ENCODE data around the gene PTGIS. TPM values are rescaled to one million over a fixed set of nuclear protein-coding genes. Genes with fewer than 3 reads are reported as not detected.

PTGIS gene
- total RNA-seq, 1 donor from 2014 or later, result not detected

GRCh38 chr20:49464556-49464955 lies 103.4 kb downstream of the PTGIS start:
- CTCF ChIA-PET, result no interaction called here
- Mint-ChIP-seq H3K9me3 (no peaks in the 10 kb centered on the region), H3K4me3 (no peak overlapping the region), H3K27ac (no peak overlapping the region), H3K27me3 (peaks cover 15% of the 10 kb centered on the region), H3K36me3 (ENCODE audit: low read depth) (no peaks in the 10 kb centered on the region), H3K4me1 (no peaks in the 10 kb centered on the region)
- ATAC-seq (ENCODE audit: low read depth), result no peak
- intact Hi-C loops (cut with micrococcal nuclease), result no loop called here
- DNase-seq, result no peak
- no peak for TF ChIP-seq CTCF (IDR thresholded peaks at IDR 0.05)
- POLR2A ChIA-PET, result no interaction called here

- Mint-ChIP-seq H3K4me1 (no peaks in the 10 kb centered on the region), H3K4me3 (no peak overlapping the region), H3K9me3 (no peaks in the 10 kb centered on the region), H3K27me3 (peaks cover 14% of the 10 kb centered on the region), H3K27ac (no peak overlapping the region), H3K36me3 (ENCODE audit: low read depth) (no peaks in the 10 kb centered on the region)
- intact Hi-C loops (cut with micrococcal nuclease), result no loop called here
- TF ChIP-seq CTCF (IDR thresholded peaks at IDR 0.05), result no peak
- CTCF ChIA-PET, result no interaction called here
- ATAC-seq (ENCODE audit: low read depth) (no peak), DNase-seq (no peak)
- POLR2A ChIA-PET, result no interaction called here
Measured at GRCh38 chr20:49462626-49463025, 105.3 kb downstream of the PTGIS start.

DNA sequence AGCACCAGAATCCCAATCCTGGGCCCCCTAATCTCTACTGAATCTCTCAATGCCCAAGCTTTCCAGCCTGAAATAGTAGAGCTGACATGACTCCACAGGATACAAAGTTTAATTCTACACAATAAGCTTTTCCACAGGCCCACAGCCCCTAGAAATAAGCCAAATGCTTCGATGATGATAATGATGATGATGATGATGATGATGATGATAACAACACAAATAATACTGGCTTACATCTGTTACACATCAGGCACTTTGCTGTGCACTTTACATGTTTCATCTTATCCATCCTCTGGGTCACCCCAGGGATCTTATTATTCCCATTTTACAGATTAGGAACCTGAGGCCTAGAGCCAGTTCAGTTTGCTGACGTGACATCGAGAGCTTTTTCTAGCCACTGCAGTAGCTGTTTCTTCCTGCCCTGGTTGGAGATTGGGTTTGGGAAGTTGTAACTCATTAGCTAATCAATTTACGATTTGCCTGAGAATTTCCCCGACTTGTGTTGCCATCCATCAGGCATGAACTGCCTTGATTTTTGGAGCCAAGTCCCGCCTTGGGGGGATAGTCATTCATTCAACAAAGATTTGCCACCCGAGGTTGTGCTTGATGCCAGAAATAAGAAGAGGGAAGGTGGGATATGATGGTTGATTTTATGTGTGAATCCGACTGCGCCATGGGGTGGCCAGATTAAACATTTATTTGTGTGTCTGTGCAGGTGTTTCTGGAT lies 105.9 kb downstream of the PTGIS start:
- DNase-seq (no peak), ATAC-seq (ENCODE audit: low read depth) (no peak)
- H3K36me3 Mint-ChIP-seq (ENCODE audit: low read depth), result no peaks in the 10 kb centered on the region
- H3K9me3 Mint-ChIP-seq, result no peaks in the 10 kb centered on the region
- H3K27me3 Mint-ChIP-seq, result peaks cover 10% of the 10 kb centered on the region
- intact Hi-C loops (cut with micrococcal nuclease), result no loop called here
- H3K4me3 Mint-ChIP-seq, result no peak overlapping the region
- no peaks in the 10 kb centered on the region for H3K4me1 Mint-ChIP-seq
- CTCF ChIA-PET, result no interaction called here
- POLR2A ChIA-PET, result no interaction called here
- no peak for TF ChIP-seq CTCF (IDR thresholded peaks at IDR 0.05)
- no peak overlapping the region for H3K27ac Mint-ChIP-seq

- intact Hi-C loops (cut with micrococcal nuclease), result no loop called here
- ATAC-seq (ENCODE audit: low read depth) (no peak), DNase-seq (no peak)
- POLR2A ChIA-PET, result no interaction called here
- CTCF ChIA-PET, result no interaction called here
- no peaks in the 10 kb centered on the region for H3K36me3 Mint-ChIP-seq (ENCODE audit: low read depth)
- H3K9me3 Mint-ChIP-seq, result no peaks in the 10 kb centered on the region
- peaks cover 10% of the 10 kb centered on the region for H3K27me3 Mint-ChIP-seq
- H3K4me3 Mint-ChIP-seq, result no peak overlapping the region
- H3K4me1 Mint-ChIP-seq, result no peaks in the 10 kb centered on the region
- TF ChIP-seq CTCF (IDR thresholded peaks at IDR 0.05), result no peak
- H3K27ac Mint-ChIP-seq, result no peak overlapping the region
Measured at GRCh38 chr20:49460916-49461315, 107.0 kb downstream of the PTGIS start.

DNA sequence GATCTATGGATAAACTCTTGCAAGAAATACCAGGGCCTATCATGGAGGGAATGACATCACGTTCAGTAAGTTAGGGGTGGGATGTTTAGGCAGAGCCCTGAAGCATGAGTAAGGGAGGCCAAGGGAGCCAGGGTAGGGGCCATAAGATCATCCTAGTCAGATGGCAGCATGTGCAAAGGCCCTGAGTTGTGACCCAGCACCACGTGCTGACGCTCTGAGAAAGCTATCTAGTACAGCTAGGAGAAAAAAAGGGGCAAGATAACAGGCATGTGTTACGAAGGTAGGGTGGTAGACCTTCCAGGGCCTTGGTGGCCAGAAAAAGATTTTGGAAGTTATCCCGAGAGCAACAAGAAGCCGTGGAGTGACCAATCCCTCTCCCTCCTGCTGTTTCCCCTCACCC lies 107.8 kb downstream of the PTGIS start:
- no peak overlapping the region for H3K27ac Mint-ChIP-seq
- no peaks in the 10 kb centered on the region for H3K4me1 Mint-ChIP-seq
- no peaks in the 10 kb centered on the region for H3K36me3 Mint-ChIP-seq (ENCODE audit: low read depth)
- CTCF ChIA-PET, result no interaction called here
- no peaks in the 10 kb centered on the region for H3K9me3 Mint-ChIP-seq
- DNase-seq, result no peak
- no peak overlapping the region for H3K4me3 Mint-ChIP-seq
- intact Hi-C loops (cut with micrococcal nuclease), result no loop called here
- no peak for TF ChIP-seq CTCF (IDR thresholded peaks at IDR 0.05)
- peaks cover 10% of the 10 kb centered on the region for H3K27me3 Mint-ChIP-seq
- POLR2A ChIA-PET, result no interaction called here
- ATAC-seq (ENCODE audit: low read depth), result no peak
